ENCODE measurements around the gene ZFR2. TPM values are rescaled to one million over a fixed set of nuclear protein-coding genes. Genes with fewer than 3 reads are reported as not detected.

The ZFR2 gene
- total RNA-seq, 2 donors from 2014 or later, result 10.2 TPM; not detected in 1

- TF ChIP-seq POLR2A (IDR thresholded peaks at IDR 0.05), result no peak
- TF ChIP-seq, protein P1, sequence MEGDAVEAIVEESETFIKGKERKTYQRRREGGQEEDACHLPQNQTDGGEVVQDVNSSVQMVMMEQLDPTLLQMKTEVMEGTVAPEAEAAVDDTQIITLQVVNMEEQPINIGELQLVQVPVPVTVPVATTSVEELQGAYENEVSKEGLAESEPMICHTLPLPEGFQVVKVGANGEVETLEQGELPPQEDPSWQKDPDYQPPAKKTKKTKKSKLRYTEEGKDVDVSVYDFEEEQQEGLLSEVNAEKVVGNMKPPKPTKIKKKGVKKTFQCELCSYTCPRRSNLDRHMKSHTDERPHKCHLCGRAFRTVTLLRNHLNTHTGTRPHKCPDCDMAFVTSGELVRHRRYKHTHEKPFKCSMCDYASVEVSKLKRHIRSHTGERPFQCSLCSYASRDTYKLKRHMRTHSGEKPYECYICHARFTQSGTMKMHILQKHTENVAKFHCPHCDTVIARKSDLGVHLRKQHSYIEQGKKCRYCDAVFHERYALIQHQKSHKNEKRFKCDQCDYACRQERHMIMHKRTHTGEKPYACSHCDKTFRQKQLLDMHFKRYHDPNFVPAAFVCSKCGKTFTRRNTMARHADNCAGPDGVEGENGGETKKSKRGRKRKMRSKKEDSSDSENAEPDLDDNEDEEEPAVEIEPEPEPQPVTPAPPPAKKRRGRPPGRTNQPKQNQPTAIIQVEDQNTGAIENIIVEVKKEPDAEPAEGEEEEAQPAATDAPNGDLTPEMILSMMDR (IDR thresholded peaks at IDR 0.05), result no peak
- no peak for TF ChIP-seq POLR2AphosphoS5 (IDR thresholded peaks at IDR 0.05)
- intact Hi-C loops (cut with DNase I), result no loop called here
- Histone ChIP-seq H3K4me1 (replicated peaks) (no peaks in the 10 kb centered on the region), H3K27me3 (replicated peaks; ENCODE audit: insufficient read depth) (peaks cover 2% of the 10 kb centered on the region), H3K27ac (no peak overlapping the region), H3K36me3 (no peaks in the 10 kb centered on the region), H3K4me3 (no peak overlapping the region), H3K9me3 (no peaks in the 10 kb centered on the region)
- WGBS, result 24% methylated on average over 25 of the region's 25 CpGs
- no peak for DNase-seq (ENCODE audit: low spot score)
Observed at GRCh38 chr19:3784607-3785450, 84.0 kb downstream of the ZFR2 start.

- no peak for DNase-seq (ENCODE audit: low spot score)
Observed at GRCh38 chr19:3783660-3784584, 84.9 kb downstream of the ZFR2 start.

DNA sequence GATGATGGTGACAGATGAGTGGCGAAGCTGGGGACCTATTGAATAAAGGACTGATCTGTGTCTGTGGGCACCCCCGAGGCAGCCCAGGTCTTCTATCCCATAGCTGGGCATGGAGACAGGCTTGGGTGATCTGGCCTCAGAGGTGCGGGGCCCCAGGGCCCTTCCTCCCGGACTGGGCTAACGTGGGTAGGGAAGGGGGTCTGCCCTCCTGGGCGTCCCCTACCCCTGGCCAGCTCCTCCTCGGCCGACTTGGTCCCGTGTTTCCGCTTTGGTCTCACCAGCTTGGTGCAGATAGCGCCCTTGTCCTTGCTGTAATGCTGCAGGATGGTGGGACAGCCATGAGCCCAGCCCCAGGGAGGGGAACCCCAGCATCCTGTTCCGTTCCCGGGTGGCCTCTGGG is 85.9 kb downstream of the ZFR2 start:
- intact Hi-C loops (cut with DNase I), result no loop called here
- 86% methylated on average over 13 of the region's 13 CpGs for WGBS
- TF ChIP-seq POLR2A (IDR thresholded peaks at IDR 0.05) (no peak), POLR2AphosphoS5 (IDR thresholded peaks at IDR 0.05) (no peak)
- TF ChIP-seq, protein P1 (IDR thresholded peaks at IDR 0.05), result no peak
- no peak overlapping the region for H3K4me3 ChIP-seq
- no peaks in the 10 kb centered on the region for H3K9me3 ChIP-seq
- H3K27me3 ChIP-seq (replicated peaks; ENCODE audit: insufficient read depth), result peaks cover 2% of the 10 kb centered on the region
- H3K27ac ChIP-seq, result no peak overlapping the region
- H3K4me1 ChIP-seq (replicated peaks), result no peaks in the 10 kb centered on the region
- no peak for DNase-seq (ENCODE audit: low spot score)
- H3K36me3 ChIP-seq, result no peaks in the 10 kb centered on the region

More at GRCh38 chr19:3783660-3784584, 84.9 kb downstream of the ZFR2 start:
- Histone ChIP-seq H3K27ac (no peak overlapping the region), H3K9me3 (no peaks in the 10 kb centered on the region), H3K4me3 (no peak overlapping the region), H3K4me1 (replicated peaks) (no peaks in the 10 kb centered on the region), H3K36me3 (no peaks in the 10 kb centered on the region), H3K27me3 (replicated peaks; ENCODE audit: insufficient read depth) (peaks cover 2% of the 10 kb centered on the region)
- WGBS, result 78% methylated on average over 44 of the region's 49 CpGs
- no peak for TF ChIP-seq POLR2A (IDR thresholded peaks at IDR 0.05)
- TF ChIP-seq, protein P1 (IDR thresholded peaks at IDR 0.05), result peak in 1 of 4 experiments; percentile 15
- intact Hi-C loops (cut with DNase I), result no loop called here

DNA sequence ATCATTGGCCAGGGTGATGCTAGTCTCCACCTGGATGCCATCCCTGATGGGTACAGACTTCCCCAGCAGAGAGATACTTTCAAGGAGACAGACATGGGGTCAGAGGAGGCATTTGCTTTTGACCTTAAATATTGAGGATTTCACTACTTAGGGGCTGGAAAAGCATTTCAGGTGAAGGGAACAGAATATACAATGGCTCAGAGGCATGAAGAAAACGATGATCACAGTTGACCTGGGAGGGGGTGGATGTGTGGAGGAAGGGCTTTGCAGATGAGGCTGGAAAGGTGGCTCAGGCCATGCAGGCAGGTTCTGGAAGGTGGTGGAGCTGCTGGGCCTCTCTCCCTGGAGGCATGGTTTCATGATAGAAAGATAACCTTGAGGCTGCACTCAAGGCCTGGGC is 86.5 kb downstream of the ZFR2 start:
- intact Hi-C loops (cut with DNase I), result no loop called here
- Histone ChIP-seq H3K4me1 (replicated peaks) (no peaks in the 10 kb centered on the region), H3K9me3 (no peaks in the 10 kb centered on the region), H3K4me3 (no peak overlapping the region), H3K36me3 (no peaks in the 10 kb centered on the region), H3K27ac (no peak overlapping the region), H3K27me3 (replicated peaks; ENCODE audit: insufficient read depth) (peaks cover 2% of the 10 kb centered on the region)
- no peak for DNase-seq (ENCODE audit: low spot score)
- TF ChIP-seq POLR2A (IDR thresholded peaks at IDR 0.05) (no peak), POLR2AphosphoS5 (IDR thresholded peaks at IDR 0.05) (no peak)
- TF ChIP-seq, protein P1 (IDR thresholded peaks at IDR 0.05), result no peak
- WGBS, result 96% methylated on average over 1 of the region's 1 CpG
